ENCODE measurements around the gene MPP3. TPM values are rescaled to one million over a fixed set of nuclear protein-coding genes. Genes with fewer than 3 reads are reported as not detected.
A peak's percentile ranks its signal among the peaks of the same experiment; 100 is the strongest.

The MPP3 gene
- total and polyA plus RNA-seq, 2 of the 4 experiments (the other 2 are of a cell fraction) = 5.7 to 11.9 TPM

GRCh38 chr17:43877451-43878155 is 44.7 kb upstream of the MPP3 start (continued):
- TF ChIP-seq POLR2A (IDR thresholded peaks at IDR 0.05; ENCODE audit: low read depth, low read length) = no peak
- TF ChIP-seq CEBPB (IDR thresholded peaks at IDR 0.05; ENCODE audit: low read depth, low read length) = no peak
- TF ChIP-seq ELK1 (IDR thresholded peaks at IDR 0.05; ENCODE audit: borderline replicate concordance, low read depth, low read length) = no peak
- no peak for TF ChIP-seq MAZ (IDR thresholded peaks at IDR 0.05; ENCODE audit: borderline replicate concordance, low read depth, low read length)

GRCh38 chr17:43877031-43877430 is 44.1 kb upstream of the MPP3 start:
- Histone ChIP-seq H4K20me1 (ENCODE audit: insufficient read depth, low read length) (no peaks in the 10 kb centered on the region), H2AFZ (replicated peaks; ENCODE audit: low read length, poor library complexity) (no peak overlapping the region), H3K9me3 (ENCODE audit: control insufficient read depth, insufficient read depth, low read length) (no peaks in the 10 kb centered on the region), H3K27ac (ENCODE audit: insufficient read depth, low read length) (no peak overlapping the region), H3K18ac (ENCODE audit: low read depth, low read length) (no peak overlapping the region), H3K4me3 (ENCODE audit: insufficient read depth, low read depth, low read length) (no peak overlapping the region), H3K27me3 (ENCODE audit: control insufficient read depth, insufficient read depth, low read length) (peaks cover 21% of the 10 kb centered on the region), H2BK120ac (ENCODE audit: low read depth, low read length) (no peak overlapping the region), H3K23ac (ENCODE audit: low read depth, low read length) (no peak overlapping the region), H3K4me2 (ENCODE audit: low read depth, low read length) (no peak overlapping the region), H2AK9ac (replicated peaks; ENCODE audit: low read depth, low read length, poor library complexity) (peak overlapping the region; percentile 19), H4K8ac (ENCODE audit: low read depth in 2 of 2, low read length in 2 of 2) (no peak overlapping the region), H2BK20ac (ENCODE audit: low read depth, low read length) (no peak overlapping the region), H2BK5ac (ENCODE audit: low read depth, low read length, poor library complexity, severe bottlenecking) (no peak overlapping the region), H4K5ac (ENCODE audit: low read depth, low read length) (no peak overlapping the region), H3K79me1 (ENCODE audit: low read depth in 1 of 2, low read length in 2 of 2) (no peaks in the 10 kb centered on the region), H4K91ac (ENCODE audit: insufficient read depth, low read depth, low read length) (no peak overlapping the region), H3K9ac (ENCODE audit: low read depth, low read length) (no peak overlapping the region), H3K4ac (ENCODE audit: low read depth, low read length) (no peak overlapping the region), H3K36me3 (ENCODE audit: control insufficient read depth, insufficient read depth, low read length) (no peaks in the 10 kb centered on the region), H3K14ac (replicated peaks; ENCODE audit: low read depth, low read length) (no peak overlapping the region), H2AK5ac (ENCODE audit: low read depth, low read length) (no peak overlapping the region), H3K56ac (ENCODE audit: extremely low read depth, insufficient read depth, low read length) (no peak overlapping the region), H3K4me1 (ENCODE audit: control insufficient read depth, insufficient read depth, low read length) (peaks cover 2% of the 10 kb centered on the region; the same call in 1 of the 2 replicates), H3K9me1 (ENCODE audit: insufficient read depth, low read length) (no peaks in the 10 kb centered on the region), H2BK15ac (ENCODE audit: low read depth, low read length) (no peak overlapping the region)
- ChIA-PET POLR2A (ENCODE audit: unreplicated experiment) (no interaction called here), CTCF (interaction anchor here (2.1 kb wide), 1 partner anchor 30 kb away, joined by 6 read pairs; the partner anchor contains the start of gene MPP2)
- no peak for DNase-seq
- intact Hi-C loops (cut with micrococcal nuclease) (loop anchor here (5.0 kb wide), 1 partner anchor 65 kb away; the partner anchor contains the start of gene PPY), dilution Hi-C loops (cut with HindIII; ENCODE audit: low sequenced_read_pairs, unreplicated experiment) (no loop called here), in situ Hi-C loops (cut with MboI; ENCODE audit: low sequenced_read_pairs) (no loop called here)
- WGBS, 2 experiments (ENCODE audit: extremely low coverage in 2 of 2, insufficient read length in 1 of 2) = no CpG with 5 or more reads among the region's 7 CpGs
- no TSS peak for BruUV-seq (replicated peaks)
- ATAC-seq (ENCODE audit: low read depth) = no peak
- TF ChIP-seq RFX5 (IDR thresholded peaks at IDR 0.05; ENCODE audit: low read depth, low read length) (no peak), MAZ (IDR thresholded peaks at IDR 0.05; ENCODE audit: borderline replicate concordance, low read depth, low read length) (no peak), MAFK (IDR thresholded peaks at IDR 0.05; ENCODE audit: low read depth, low read length) (no peak), NFE2L2 (IDR thresholded peaks at IDR 0.05; ENCODE audit: low read depth, low read length) (no peak), RAD21 (IDR thresholded peaks at IDR 0.05; ENCODE audit: low read length) (no peak), CEBPB (IDR thresholded peaks at IDR 0.05; ENCODE audit: low read depth, low read length) (no peak), MXI1 (IDR thresholded peaks at IDR 0.05; ENCODE audit: borderline replicate concordance, low read depth, low read length) (no peak), POLR2A (IDR thresholded peaks at IDR 0.05; ENCODE audit: low read depth, low read length) (no peak), ELK1 (IDR thresholded peaks at IDR 0.05; ENCODE audit: borderline replicate concordance, low read depth, low read length) (no peak), BHLHE40 (IDR thresholded peaks at IDR 0.05; ENCODE audit: low read depth, low read length) (no peak), USF2 (IDR thresholded peaks at IDR 0.05; ENCODE audit: low read depth, low read length) (no peak), RCOR1 (IDR thresholded peaks at IDR 0.05; ENCODE audit: insufficient replicate concordance, low read length) (no peak), SMC3 (IDR thresholded peaks at IDR 0.05; ENCODE audit: low read depth, low read length) (no peak)
